ENCODE measurements around the gene NUDT15.
A peak's percentile ranks its signal among the peaks of the same experiment; 100 is the strongest.

NUDT15 gene

GRCh38 chr13:48028066-48028465 is 9.5 kb upstream of the NUDT15 start:
- DNase-seq = no peak
- Histone ChIP-seq H3K36me3 (replicated peaks) (no peaks in the 10 kb centered on the region), H3K27ac (no peak overlapping the region), H3K27me3 (replicated peaks) (no peaks in the 10 kb centered on the region), H3K4me3 (ENCODE audit: low read depth, low read length) (no peak overlapping the region)
- in situ Hi-C loops (cut with HindIII; ENCODE audit: low pct_ligation_motif_present, low sequenced_read_pairs) = no loop called here
- no peak for TF ChIP-seq CTCF (IDR thresholded peaks at IDR 0.05; ENCODE audit: low read depth, low read length, missing control alignments)

- in situ Hi-C loops (cut with HindIII; ENCODE audit: low pct_ligation_motif_present, low sequenced_read_pairs) = no loop called here
- Histone ChIP-seq H3K36me3 (replicated peaks) (no peaks in the 10 kb centered on the region), H3K27me3 (replicated peaks) (no peaks in the 10 kb centered on the region), H3K4me3 (ENCODE audit: low read depth, low read length) (no peak overlapping the region), H3K27ac (no peak overlapping the region)
- no peak for TF ChIP-seq CTCF (IDR thresholded peaks at IDR 0.05; ENCODE audit: low read depth, low read length, missing control alignments)
- no peak for DNase-seq
Measured at GRCh38 chr13:48029859-48030258, 7.7 kb upstream of the NUDT15 start.

- Histone ChIP-seq H3K27me3 (replicated peaks) (no peaks in the 10 kb centered on the region), H3K4me3 (ENCODE audit: low read depth, low read length) (peak overlapping the region; percentile 83), H3K27ac (no peak overlapping the region), H3K36me3 (replicated peaks) (no peaks in the 10 kb centered on the region)
- no peak for DNase-seq
- in situ Hi-C loops (cut with HindIII; ENCODE audit: low pct_ligation_motif_present, low sequenced_read_pairs) = no loop called here
- TF ChIP-seq CTCF (IDR thresholded peaks at IDR 0.05; ENCODE audit: low read depth, low read length, missing control alignments) = no peak
Measured at GRCh38 chr13:48038761-48039160, 1.2 kb downstream of the NUDT15 start.

- no peak for TF ChIP-seq CTCF (IDR thresholded peaks at IDR 0.05; ENCODE audit: low read depth, low read length, missing control alignments)
- in situ Hi-C loops (cut with HindIII; ENCODE audit: low pct_ligation_motif_present, low sequenced_read_pairs) = no loop called here
- no peak for DNase-seq
- Histone ChIP-seq H3K27me3 (replicated peaks) (no peaks in the 10 kb centered on the region), H3K4me3 (ENCODE audit: low read depth, low read length) (no peak overlapping the region), H3K27ac (no peak overlapping the region), H3K36me3 (replicated peaks) (no peaks in the 10 kb centered on the region)
Measured at GRCh38 chr13:48040049-48040448, 2.5 kb downstream of the NUDT15 start.

- Histone ChIP-seq H3K4me3 (ENCODE audit: low read depth, low read length) (no peak overlapping the region), H3K27me3 (replicated peaks) (no peaks in the 10 kb centered on the region), H3K27ac (no peak overlapping the region), H3K36me3 (replicated peaks) (no peaks in the 10 kb centered on the region)
- in situ Hi-C loops (cut with HindIII; ENCODE audit: low pct_ligation_motif_present, low sequenced_read_pairs) = no loop called here
- TF ChIP-seq CTCF (IDR thresholded peaks at IDR 0.05; ENCODE audit: low read depth, low read length, missing control alignments) = no peak
- no peak for DNase-seq
Measured at GRCh38 chr13:48040896-48041295, 3.4 kb downstream of the NUDT15 start.

GRCh38 chr13:48042894-48043293 is 5.4 kb downstream of the NUDT15 start:
- in situ Hi-C loops (cut with HindIII; ENCODE audit: low pct_ligation_motif_present, low sequenced_read_pairs) = no loop called here
- TF ChIP-seq CTCF (IDR thresholded peaks at IDR 0.05; ENCODE audit: low read depth, low read length, missing control alignments) = no peak
- H3K4me3 ChIP-seq (ENCODE audit: low read depth, low read length) = no peak overlapping the region
- H3K27me3 ChIP-seq (replicated peaks) = no peaks in the 10 kb centered on the region
- H3K36me3 ChIP-seq (replicated peaks) = no peaks in the 10 kb centered on the region
- no peak for DNase-seq
- no peak overlapping the region for H3K27ac ChIP-seq
